DND-41 (cell line): ENCODE measurements around the gene DNAJC10.

ENCODE experiments used
- ATAC-seq: fragments of 200-7000 bp; cut with Tn5 transposase; 3 replicates; pipeline ENCODE4 v1.9.1; 2021; ENCODE audit warnings: low read depth; ENCODE audit not compliant: insufficient read depth
- DNase-seq: peaks from one replicate; pipeline ENCODE4 v3.0.0-alpha.2; 2020
- H2AFZ ChIP-seq: 2 replicates; pipeline ENCODE4 v1.6.0; 2012; ENCODE audit warnings: low read depth, low read length
- H3K27ac ChIP-seq: 2 replicates; pipeline ENCODE4 v1.5.1; 2012; ENCODE audit warnings: low read length, inconsistent platforms
- H3K27me3 ChIP-seq: fragments of 200-600 bp; sonication (generic); 2 replicates; pipeline ENCODE4 v1.6.0; 2012; ENCODE audit warnings: low read length, mild to moderate bottlenecking, inconsistent platforms; ENCODE audit not compliant: insufficient read depth, poor library complexity
- H3K36me3 ChIP-seq: 2 replicates; pipeline ENCODE4 v1.5.1; 2012; ENCODE audit warnings: low read length, inconsistent platforms; ENCODE audit not compliant: insufficient read depth
- H3K4me1 ChIP-seq: 2 replicates; pipeline ENCODE4 v1.5.1; 2012; ENCODE audit warnings: mild to moderate bottlenecking, low read length; ENCODE audit not compliant: insufficient read depth
- H3K4me2 ChIP-seq: 2 replicates; pipeline ENCODE4 v1.6.0; 2012; ENCODE audit warnings: mild to moderate bottlenecking, moderate library complexity, low read length, inconsistent platforms; ENCODE audit not compliant: insufficient read depth
- H3K4me3 ChIP-seq, 2 experiments: fragments of 200-600 bp in 1 of 2; shearing (Covaris generic) in 1 of 2; 2 replicates each; pipeline ENCODE4 v1.5.1; 2012 to 2016; ENCODE audit warnings: inconsistent platforms in 2 of 2, low read length in 2 of 2, mild to moderate bottlenecking in 2 of 2, low read depth in 1 of 2, moderate library complexity in 1 of 2
- H3K79me2 ChIP-seq: 2 replicates; pipeline ENCODE4 v1.6.0; 2012; ENCODE audit warnings: low read length, inconsistent platforms; ENCODE audit not compliant: insufficient read depth
- H3K9ac ChIP-seq: 2 replicates; pipeline ENCODE4 v1.6.0; 2012; ENCODE audit warnings: low read depth, mild to moderate bottlenecking, inconsistent platforms, low read length, moderate library complexity
- H3K9me3 ChIP-seq: 2 replicates; pipeline ENCODE4 v1.5.1; 2012; ENCODE audit warnings: low read length, moderate library complexity, mild to moderate bottlenecking, inconsistent platforms; ENCODE audit not compliant: insufficient read depth, severe bottlenecking
- H4K20me1 ChIP-seq: 2 replicates; pipeline ENCODE4 v1.6.0; 2012; ENCODE audit warnings: low read length; ENCODE audit not compliant: insufficient read depth
- CTCF ChIP-seq: IDR thresholded peaks from 2 replicates; pipeline ENCODE4 v1.5.1; 2012; ENCODE audit warnings: borderline replicate concordance, low read length, moderate library complexity, mild to moderate bottlenecking; ENCODE audit not compliant: poor library complexity, severe bottlenecking; ENCODE audit errors: extremely low read depth
- EZH2 ChIP-seq: IDR thresholded peaks from 3 replicates; pipeline ENCODE4 v1.6.1; 2012; ENCODE audit warnings: borderline replicate concordance, low read depth, mild to moderate bottlenecking, moderate library complexity, low read length, inconsistent platforms; ENCODE audit not compliant: severe bottlenecking

Gene DNAJC10

GRCh38 chr2:182724656-182725055 is 8.6 kb downstream of the DNAJC10 start:
- peaks cover 3% of the 10 kb centered on the region; the same call in 1 of the 2 replicates for H3K4me1 ChIP-seq
- no peak overlapping the region for H2AFZ ChIP-seq
- H3K9me3 ChIP-seq = no peaks in the 10 kb centered on the region
- no peak overlapping the region for H3K4me3 ChIP-seq
- ATAC-seq (no peak), DNase-seq (no peak)
- no peaks in the 10 kb centered on the region for H3K27me3 ChIP-seq
- no peak overlapping the region for H3K4me2 ChIP-seq
- no peak overlapping the region for H3K9ac ChIP-seq
- H3K79me2 ChIP-seq = no peaks in the 10 kb centered on the region
- no peak overlapping the region for H3K27ac ChIP-seq
- no peaks in the 10 kb centered on the region for H4K20me1 ChIP-seq
- peaks cover 39% of the 10 kb centered on the region; the same call in 1 of the 2 replicates for H3K36me3 ChIP-seq
- no peak for TF ChIP-seq EZH2

- no peak overlapping the region for H3K27ac ChIP-seq
- no peaks in the 10 kb centered on the region for H3K27me3 ChIP-seq
These were observed 10.4 kb downstream of the DNAJC10 start for GRCh38 chr2:182726473-182726872.

GRCh38 chr2:182728014-182728413 is 12.0 kb downstream of the DNAJC10 start:
- no peaks in the 10 kb centered on the region for H3K79me2 ChIP-seq
- H3K36me3 ChIP-seq = peaks cover 34% of the 10 kb centered on the region; the same call in 1 of the 2 replicates
- H3K27ac ChIP-seq = no peak overlapping the region
- H3K9ac ChIP-seq = no peak overlapping the region
- ATAC-seq (no peak), DNase-seq (no peak)
- H3K27me3 ChIP-seq = no peaks in the 10 kb centered on the region
- no peak for TF ChIP-seq EZH2
- TF ChIP-seq CTCF = no peak
- no peak overlapping the region for H2AFZ ChIP-seq
- no peaks in the 10 kb centered on the region for H3K9me3 ChIP-seq
- H3K4me3 ChIP-seq = no peak overlapping the region
- no peak overlapping the region for H3K4me2 ChIP-seq
- H4K20me1 ChIP-seq = no peaks in the 10 kb centered on the region
- no peaks in the 10 kb centered on the region for H3K4me1 ChIP-seq

More at GRCh38 chr2:182726473-182726872, 10.4 kb downstream of the DNAJC10 start:
- H3K9ac ChIP-seq = no peak overlapping the region
- H3K4me1 ChIP-seq = no peaks in the 10 kb centered on the region
- TF ChIP-seq EZH2 (no peak), CTCF (no peak)
- ATAC-seq = no peak
- H3K4me2 ChIP-seq = no peak overlapping the region
- H3K36me3 ChIP-seq = peaks cover 30% of the 10 kb centered on the region; the same call in 1 of the 2 replicates
- H4K20me1 ChIP-seq = no peaks in the 10 kb centered on the region
- H3K79me2 ChIP-seq = no peaks in the 10 kb centered on the region
- H2AFZ ChIP-seq = no peak overlapping the region
- DNase-seq = no peak
- no peak overlapping the region for H3K4me3 ChIP-seq
- H3K9me3 ChIP-seq = no peaks in the 10 kb centered on the region

- Histone ChIP-seq H3K36me3 (peaks cover 28% of the 10 kb centered on the region; the same call in 1 of the 2 replicates), H3K9me3 (no peaks in the 10 kb centered on the region), H2AFZ (no peak overlapping the region), H4K20me1 (no peaks in the 10 kb centered on the region), H3K79me2 (no peaks in the 10 kb centered on the region), H3K4me1 (no peaks in the 10 kb centered on the region), H3K9ac (no peak overlapping the region), H3K4me3 (no peak overlapping the region), H3K27ac (no peak overlapping the region), H3K4me2 (no peak overlapping the region), H3K27me3 (no peaks in the 10 kb centered on the region)
- no peak for ATAC-seq
- TF ChIP-seq EZH2 = no peak
- TF ChIP-seq CTCF = no peak
- no peak for DNase-seq
These were observed 13.8 kb downstream of the DNAJC10 start for GRCh38 chr2:182729710-182730339.
